Ascending aorta (tissue), 2 donors: ENCODE measurements around the gene FAM168A. TPM values are rescaled to one million over a fixed set of nuclear protein-coding genes. Genes with fewer than 3 reads are reported as not detected.

Experiments used
- DNase-seq, 2 donors: peaks; one replicate each; pipeline ENCODE4 v3.0.0-alpha.2; 2019; ENCODE audit warnings: low spot score in 2 of 2
- H3K27ac ChIP-seq, 2 donors: fragments of 200-600 bp; sonication (generic); one replicate each; pipeline ENCODE4 v1.5.1; 2016 to 2017; ENCODE audit warnings: mild to moderate bottlenecking in 1 of 2
- H3K27me3 ChIP-seq: fragments of 200-600 bp; sonication (generic); one replicate; pipeline ENCODE4 v1.5.1; 2017
- H3K36me3 ChIP-seq, 2 donors: fragments of 200-600 bp; sonication (generic); one replicate each; pipeline ENCODE4 v1.5.1; 2016
- H3K4me1 ChIP-seq, 2 donors: fragments of 200-600 bp; sonication (generic); one replicate each; pipeline ENCODE4 v1.5.1; 2016 to 2017; ENCODE audit warnings: mild to moderate bottlenecking in 1 of 2
- H3K4me3 ChIP-seq, 2 donors: fragments of 200-600 bp; sonication (generic); one replicate each; pipeline ENCODE4 v1.5.1; 2016 to 2017; ENCODE audit warnings: mild to moderate bottlenecking in 1 of 2
- H3K9me3 ChIP-seq, 2 donors: fragments of 200-600 bp; sonication (generic); one replicate each; pipeline ENCODE4 v1.5.1; 2016
- CTCF ChIP-seq, 3 experiments: fragments of 200-600 bp in 2 of 3; fragments of 450-650 bp in 1 of 3; sonication (generic) in 2 of 3; IDR thresholded peaks; one replicate each; pipeline ENCODE4 v1.5.1; 2016 to 2019; ENCODE audit warnings: antibody characterized with exemption in 3 of 3, mild to moderate bottlenecking in 1 of 3, moderate library complexity in 1 of 3
- intact Hi-C: fragments of 100-400 bp; cut with DNase I; formaldehyde crosslinking; loops from one replicate; pipeline ENCODE4 v1.15.1; 2023
- total RNA-seq: library from RNA; depleted of rRNA; stranded (reverse); fragments of >200 nt; gene quantifications from one replicate; pipeline ENCODE4 v1.1.0, GENCODE V29; 2016

FAM168A gene
- total RNA-seq, 1 donor from 2014 or later, result 44.1 TPM

DNA sequence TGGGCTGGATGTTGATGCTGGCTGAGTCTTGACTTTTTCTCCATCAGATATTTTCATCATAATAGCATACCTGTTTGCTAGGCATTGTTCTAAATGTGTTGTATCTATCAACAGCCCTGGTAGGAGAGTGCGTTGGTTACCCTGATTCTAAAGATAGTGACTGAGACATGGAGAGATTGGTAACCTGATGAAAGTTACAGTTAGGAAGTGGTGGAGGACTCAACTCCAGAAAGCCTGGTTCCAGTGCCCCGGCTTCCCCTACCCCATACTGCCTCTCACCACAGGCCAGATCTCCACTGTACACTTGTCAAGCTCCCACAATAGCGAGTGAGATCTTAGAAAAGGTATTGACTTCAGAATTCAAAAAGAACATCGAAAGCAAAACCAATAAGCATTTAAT, 244.5 kb downstream of the FAM168A start:
- Histone ChIP-seq H3K4me3 (no peak overlapping the region), H3K9me3 (no peaks in the 10 kb centered on the region), H3K27ac (peak overlapping the region in 1 of 2 donors; percentile 34), H3K4me1 (peaks cover 12 to 28% of the 10 kb centered on the region in 2 donors), H3K27me3 (no peaks in the 10 kb centered on the region), H3K36me3 (peaks cover 47 to 61% of the 10 kb centered on the region in 2 donors)
- no peak for DNase-seq
- TF ChIP-seq CTCF (IDR thresholded peaks at IDR 0.05), result no peak
- intact Hi-C loops, result no loop called here

DNA sequence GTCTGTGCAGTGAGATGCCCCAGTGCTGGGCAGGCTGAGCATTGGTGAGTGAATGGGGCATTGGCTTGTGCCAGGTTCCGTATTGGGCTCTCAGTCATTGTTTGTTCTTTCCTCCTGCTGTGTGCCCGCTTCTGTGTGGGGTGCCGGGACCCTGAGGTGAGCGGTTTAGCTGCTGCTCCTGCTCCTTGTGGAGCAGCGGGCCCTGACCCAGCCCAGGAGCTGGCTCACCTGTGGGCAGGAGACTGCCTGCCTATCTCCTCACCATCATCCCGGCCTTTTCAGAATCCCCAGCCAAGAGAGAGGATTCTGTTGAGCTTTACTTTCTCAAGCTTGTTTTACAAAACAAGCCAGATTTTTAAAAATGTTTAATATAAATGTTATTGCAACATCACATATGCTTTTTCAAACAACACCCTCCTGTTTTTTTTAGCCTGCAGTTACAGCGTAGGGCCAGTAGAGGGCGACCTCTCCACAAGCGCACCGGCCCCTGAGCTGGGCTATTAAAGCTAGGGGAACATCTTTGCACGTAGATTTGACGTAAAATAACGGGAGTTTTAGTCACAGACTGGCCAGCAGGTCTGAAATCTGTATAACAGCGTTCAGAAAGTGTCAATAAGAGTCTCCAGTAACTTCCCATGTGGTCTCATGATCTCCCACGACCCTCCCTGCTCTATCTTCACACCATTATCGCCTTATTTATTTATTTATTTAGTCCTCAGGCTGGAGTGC, 246.8 kb downstream of the FAM168A start:
- H3K27me3 ChIP-seq, result no peaks in the 10 kb centered on the region
- H3K27ac ChIP-seq, result peak overlapping the region; percentile 54 to 69
- H3K9me3 ChIP-seq, result no peaks in the 10 kb centered on the region
- peaks cover 3 to 9% of the 10 kb centered on the region in 2 donors for H3K4me1 ChIP-seq
- TF ChIP-seq CTCF (IDR thresholded peaks at IDR 0.05), result peak; percentile 86 to 97 (median 96)
- H3K4me3 ChIP-seq, result no peak overlapping the region
- peak in 1 of 2 donors; percentile 84 for DNase-seq
- intact Hi-C loops, result loop anchor here (1.0 to 2.0 kb wide), 2 partner anchors 42 to 310 kb away; no protein-coding TSS in a partner anchor
- H3K36me3 ChIP-seq, result peaks cover 48 to 59% of the 10 kb centered on the region in 2 donors

Other genes starting within 250 kb of the FAM168A start
- 25.7 TPM for gene RELT, start 221.7 kb downstream of the FAM168A start, total RNA-seq
- 3.5 TPM for gene PLEKHB1, start 48.5 kb upstream of the FAM168A start, total RNA-seq
- gene RAB6A, start 163.0 kb upstream of the FAM168A start, total RNA-seq, result 86.3 TPM
- not detected for gene MRPL48, start 189.8 kb upstream of the FAM168A start, total RNA-seq